Measurements from ENCODE around the gene MEG3.

The MEG3 gene

DNA sequence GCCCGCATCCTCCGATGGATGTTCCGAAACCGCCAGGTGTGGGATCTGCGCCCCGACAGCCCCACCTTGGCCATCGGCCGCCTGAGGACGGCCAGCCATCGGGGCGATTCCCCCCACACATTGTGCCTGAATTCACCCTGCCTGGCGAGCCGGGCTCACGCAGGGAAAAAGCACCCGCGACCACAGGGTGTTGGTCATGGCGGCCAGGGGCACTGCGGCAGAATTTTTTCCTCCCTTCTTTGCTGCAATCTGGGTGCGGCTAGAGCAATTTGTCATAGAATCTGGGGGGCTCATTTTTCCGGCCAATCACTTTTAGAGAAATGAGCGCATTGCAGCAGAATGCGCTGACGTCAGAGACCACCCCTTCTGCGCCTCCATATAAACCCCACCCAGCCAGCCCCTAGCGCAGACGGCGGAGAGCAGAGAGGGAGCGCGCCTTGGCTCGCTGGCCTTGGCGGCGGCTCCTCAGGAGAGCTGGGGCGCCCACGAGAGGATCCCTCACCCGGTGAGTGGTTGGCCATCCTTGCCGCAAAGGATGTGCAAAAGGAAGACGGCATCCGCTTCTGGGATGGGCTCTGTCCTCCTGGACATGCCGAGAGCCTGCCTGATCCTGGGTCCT, at the start of gene MEG3:
Gene MEG3 (plus strand): TSS at position 406 of the 619 bp plus-strand sequence.
- peak; percentile 88 for DNase-seq

- no peak for DNase-seq
Measured at GRCh38 chr14:100776681-100777365, 49.1 kb upstream of the MEG3 start.

DNA sequence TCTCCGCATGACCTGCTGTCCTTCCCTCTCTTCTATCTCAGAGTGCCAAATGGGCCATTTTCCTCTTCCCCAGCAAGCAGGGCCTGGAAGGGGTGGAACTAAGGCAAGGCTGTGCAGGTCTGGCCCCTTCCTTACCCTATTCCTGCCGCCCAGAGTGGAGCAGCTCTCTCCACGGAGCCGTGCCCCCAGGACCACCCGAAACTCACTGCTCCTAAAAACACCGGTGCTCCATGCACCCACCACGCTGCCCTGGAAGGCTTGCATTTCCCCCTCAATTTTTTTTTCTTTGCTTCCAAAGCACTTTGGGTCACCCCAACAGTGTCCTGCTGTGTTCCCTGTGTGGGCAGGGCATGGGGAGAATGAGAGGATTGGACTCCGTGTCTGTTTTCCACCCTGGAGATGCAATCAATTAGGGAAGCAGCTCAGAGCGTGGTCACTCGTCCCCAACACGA, 48.5 kb upstream of the MEG3 start:
- DNase-seq: no peak

DNA sequence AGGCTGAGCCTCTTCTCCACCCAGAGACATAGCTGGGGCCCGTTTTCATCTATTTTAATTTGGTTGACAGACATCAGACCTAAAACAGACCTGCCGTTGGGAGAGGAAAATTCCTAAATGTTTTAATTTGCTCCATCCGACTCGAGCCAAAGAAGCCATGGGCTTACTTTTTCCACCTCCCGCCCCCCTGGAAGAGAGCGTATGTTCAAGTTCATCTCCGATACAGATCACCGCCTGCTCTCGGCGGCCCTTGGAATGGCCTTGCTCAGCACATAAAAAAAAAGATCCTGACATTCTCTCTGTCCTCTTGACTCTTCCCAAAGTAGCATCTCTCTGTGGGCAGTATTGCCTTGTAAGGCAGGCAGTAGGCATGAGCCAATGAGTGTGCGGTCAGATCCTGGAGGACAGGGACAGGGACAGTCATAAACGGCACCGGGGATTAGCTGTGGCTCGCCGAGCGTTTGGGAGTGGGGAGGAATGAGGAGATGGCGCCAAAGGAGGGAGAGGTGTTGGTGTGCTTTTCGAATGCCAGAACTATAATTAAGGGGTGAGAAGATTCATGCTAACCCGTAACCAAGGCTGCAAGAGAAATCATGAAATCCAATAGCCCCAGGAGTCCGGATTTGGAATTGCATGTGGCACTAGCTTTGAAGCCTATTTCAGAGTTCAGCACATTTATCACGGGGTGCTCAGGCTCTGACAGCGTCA, 47.9 kb upstream of the MEG3 start:
- DNase-seq: no peak

- DNase-seq: no peak
Measured at GRCh38 chr14:100778526-100778882, 47.4 kb upstream of the MEG3 start.

DNA sequence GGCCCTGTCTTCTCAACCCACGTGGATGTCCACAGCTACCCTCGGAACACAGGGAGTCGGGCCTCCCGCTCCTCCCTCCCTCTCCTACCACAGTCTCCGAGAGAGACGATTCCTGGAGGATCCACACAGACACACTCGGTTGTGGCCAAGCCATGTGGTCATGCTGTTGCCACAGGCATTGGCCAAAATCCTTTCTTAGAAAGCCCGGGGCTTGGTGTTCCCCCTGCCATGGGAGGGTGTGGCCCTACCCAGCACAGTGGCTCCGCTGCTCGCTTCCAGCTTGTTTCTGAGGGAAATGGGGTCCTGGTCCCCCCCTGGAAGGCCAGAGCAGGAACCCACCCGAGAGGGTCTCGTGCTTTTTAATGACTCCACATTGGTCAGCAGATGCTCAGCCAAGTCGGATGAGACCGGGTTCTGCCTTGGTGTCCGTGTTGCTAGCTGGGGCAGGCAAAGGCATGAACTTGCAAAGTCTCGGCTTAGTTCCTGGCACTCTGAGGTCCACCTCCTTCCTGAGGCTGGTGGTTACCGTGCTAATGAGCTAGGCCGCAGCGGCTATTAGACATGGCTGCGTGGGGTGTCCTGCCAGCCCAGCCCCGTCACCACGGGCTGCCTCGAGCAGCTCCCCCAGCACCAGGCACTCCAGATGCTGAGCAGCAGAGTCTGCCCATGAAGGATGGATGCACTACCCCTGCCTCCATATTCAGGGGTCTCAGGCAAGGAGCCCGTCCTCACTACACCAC, 46.8 kb upstream of the MEG3 start:
- no peak for DNase-seq

DNA sequence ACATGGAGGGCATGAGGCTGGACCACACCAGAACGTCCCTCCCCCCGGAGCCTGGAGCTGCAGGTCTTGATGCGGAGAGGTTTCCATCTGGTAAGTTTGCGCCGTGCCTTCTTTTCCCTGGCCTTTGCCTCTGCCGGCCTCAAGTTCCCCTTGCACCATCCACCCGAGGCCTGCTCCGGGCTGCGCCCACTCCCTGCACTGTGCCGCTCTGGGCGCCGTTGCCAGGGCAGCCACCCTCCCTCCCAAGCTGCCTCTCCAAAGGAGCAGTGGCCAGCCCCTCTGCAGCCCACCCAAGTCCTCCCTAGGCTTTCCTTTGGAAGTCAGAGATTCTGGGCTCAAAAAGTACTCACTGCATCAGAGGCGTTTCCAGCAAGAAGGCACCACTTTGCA, 46.2 kb upstream of the MEG3 start:
- no peak for DNase-seq

GRCh38 chr14:100780246-100780645, 45.7 kb upstream of the MEG3 start:
- no peak for DNase-seq

DNA sequence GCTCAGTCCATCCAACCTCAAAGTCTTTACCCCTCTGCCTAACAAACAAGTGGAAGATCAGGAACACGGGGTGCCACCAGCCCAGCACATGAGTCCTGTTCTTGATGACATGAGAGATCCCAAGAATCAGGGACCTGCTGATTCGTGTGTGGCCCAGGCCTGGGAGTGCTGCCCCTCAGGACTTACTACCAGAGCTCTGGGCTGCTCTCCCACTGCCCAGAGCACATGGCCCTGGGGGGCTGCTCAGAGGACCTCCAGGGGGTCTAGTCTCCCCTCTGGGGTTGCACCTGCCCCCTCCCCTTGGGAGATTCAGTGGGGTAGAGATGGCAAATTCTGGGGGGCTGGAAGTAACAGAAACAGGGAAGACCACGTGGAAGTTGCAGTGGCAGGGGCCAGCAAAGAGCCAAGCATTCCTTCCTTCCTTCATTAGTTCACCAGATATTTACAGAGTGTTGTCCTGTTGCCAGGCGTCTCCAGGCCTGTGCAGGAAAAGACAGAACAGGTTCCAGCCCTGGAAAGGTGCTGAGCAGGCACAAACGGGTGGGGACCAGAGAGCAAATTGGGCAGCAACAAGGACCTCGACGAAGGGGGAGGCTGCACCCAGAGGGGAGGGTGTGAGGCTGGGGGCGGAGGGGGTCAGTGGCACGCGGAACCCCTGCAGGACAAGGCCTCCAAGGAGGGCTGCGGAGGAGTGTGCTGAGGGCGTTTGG, 45.1 kb upstream of the MEG3 start:
- peak; percentile 1 for DNase-seq

DNA sequence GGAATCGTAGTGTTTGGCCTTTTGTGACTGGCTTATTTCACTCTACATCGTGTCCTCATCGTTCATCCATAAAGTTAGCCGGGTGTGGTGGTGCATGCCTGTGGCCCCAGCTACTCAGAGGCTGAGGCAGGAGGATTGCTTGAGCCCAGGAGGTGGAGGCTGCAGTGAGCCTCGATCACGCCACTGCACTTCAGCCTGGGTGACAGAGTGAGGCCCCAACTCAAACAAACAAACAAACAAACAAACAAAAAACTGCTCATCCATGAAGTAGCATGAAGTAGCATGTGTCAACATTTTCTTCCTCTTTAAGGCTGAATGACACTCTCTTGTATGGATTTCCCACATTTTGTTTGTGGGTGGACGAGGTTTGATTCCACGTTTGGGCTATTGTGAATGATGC, 44.0 kb upstream of the MEG3 start:
- peak; percentile 1 for DNase-seq

DNA sequence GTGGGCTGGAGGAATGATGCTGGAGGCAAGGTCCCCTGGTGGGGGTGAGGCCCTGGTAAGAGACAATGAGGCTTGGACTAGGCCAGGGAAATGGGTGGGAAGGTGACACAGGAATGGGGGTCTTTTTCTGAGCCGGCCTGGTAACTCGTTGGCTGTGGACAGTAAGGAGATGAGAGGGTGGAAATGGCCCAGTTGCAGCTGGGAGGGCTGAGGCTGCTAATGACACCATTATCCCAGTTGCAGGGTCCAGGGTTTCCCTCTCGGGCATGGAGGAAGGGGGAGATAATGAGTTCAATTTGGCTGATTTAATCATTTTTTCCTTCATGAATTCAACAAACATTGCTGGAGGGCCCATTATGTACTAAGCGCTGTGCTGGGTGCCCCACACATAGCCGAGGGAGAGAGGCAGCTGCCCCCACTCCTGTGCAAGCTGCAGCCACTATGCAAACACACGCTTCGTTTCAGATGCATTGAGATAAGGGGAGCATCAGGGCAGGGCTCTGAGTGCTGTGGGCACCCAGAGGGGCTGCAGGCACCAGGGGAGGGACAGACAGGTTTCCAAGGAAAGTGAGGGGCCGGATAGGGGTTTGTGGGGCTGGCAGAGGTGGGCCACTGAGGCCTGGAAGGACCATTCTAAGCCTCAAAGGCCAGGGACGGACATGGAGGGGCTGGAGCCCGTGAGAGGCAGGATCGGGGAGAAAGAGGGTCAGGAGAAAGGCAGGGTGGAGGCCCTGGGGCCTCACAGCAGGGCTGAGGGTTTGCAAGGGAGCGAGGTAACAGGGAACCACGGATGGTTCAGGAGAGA, 43.2 kb upstream of the MEG3 start:
- peak; percentile 61 for DNase-seq

DNA sequence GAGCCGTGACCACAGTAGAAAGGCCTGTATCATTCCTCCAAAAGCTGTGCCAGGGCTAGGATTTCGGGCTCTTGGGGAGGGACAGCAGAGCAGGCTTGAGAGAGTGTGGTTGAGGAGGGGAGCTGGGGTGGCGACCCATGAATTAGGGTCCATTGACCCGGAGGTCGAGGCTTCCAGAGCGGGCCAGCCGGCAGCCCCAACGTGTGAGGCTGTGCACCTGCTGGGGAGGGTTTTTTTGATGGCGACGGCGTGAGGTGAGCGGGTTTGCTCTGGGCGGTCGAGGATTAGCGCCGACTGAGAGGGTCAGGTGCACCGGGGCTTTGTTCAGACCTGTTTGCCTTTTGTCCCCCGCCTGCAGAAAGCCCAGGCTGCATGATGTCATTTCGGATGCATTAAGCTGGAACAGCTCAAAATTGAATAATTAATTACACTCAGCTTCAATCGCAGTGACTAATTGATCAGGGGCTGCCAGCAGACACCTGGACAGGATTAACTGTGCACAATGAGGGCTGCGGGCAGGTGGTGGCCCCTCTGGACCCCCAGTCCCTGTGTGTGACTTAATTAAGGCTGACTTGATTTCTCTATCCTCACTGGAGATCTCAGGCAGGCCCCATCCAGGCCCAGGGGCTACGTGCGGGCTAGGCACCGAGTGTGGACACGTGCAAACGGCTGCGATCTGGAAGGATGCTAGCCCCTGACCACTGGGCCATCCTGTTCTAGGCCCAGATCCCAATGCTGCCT, 42.1 kb upstream of the MEG3 start:
- peak; percentile 43 for DNase-seq

DNA sequence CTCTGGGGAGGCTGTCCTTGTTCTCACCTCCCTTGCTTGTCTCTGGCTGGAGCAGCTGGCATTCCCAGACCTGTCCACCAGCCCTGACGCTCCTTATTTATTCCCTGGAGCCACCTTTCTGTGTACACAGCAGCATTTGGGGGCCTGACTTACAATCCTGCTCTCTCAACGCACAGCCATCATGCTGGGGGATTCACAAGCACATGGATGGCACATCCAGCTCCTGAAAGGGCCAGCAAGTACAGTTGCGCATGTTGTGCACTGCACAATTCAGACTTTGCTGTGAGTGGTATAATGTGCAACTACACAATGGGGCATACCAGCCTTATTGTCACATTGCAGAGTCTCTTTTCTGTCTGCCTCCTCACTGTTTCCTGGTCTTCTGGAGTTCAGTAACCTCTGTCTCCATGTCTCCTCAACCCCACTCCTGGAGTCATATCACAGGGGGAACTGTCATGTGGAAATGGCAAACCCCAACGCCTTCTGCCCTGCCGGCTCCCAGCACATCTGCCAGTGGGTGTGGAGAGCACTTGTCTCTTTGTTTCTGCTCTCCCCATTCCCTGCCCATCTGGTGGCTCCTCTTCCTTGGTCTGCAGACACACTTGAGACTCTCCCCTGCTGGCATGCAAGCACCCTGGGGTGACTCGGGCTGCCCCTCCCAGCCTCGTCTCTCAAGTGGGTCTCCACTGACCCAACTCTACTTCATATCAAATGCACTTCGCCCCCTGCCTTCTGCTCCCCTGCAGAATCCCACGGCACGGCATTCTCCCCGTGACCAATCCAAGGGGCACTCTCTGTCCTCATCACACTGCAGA, 41.2 kb upstream of the MEG3 start:
- peak; percentile 8 for DNase-seq

DNA sequence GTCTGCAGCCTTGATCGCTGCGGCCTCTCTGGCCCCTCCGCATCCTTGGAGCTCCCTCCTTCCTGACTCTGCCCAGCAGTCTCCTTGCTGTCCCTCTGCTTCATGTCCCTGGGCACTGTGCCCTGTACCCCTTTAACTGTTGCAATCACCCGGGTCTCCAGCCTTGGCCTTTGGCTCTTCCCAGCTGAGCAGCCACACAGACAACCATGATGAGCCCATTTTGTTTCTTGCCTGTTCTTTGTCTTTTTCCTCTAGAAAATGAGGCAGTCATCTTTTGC, 40.6 kb upstream of the MEG3 start:
- DNase-seq: peak; percentile 2

DNA sequence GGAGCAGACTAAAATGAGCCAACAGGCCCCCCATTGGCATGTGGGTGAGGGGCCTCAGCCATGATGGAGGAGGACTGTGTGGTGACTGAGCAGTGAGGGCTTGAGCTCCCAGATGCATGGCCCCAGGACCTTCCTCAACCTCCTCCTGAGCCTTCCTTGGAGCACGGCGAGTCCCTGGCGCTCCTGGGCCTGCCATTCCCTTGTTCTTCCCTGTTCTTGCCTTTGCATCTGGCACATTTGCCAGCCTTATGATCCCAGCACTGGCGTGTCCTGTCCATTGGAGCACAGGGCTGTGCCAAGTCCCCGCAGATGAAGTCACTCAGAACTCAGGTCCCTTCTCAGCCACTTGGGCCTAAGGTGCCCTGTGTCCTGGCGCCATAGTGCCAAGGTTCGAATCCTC, 40.3 kb upstream of the MEG3 start:
- no peak for DNase-seq

- DNase-seq: peak; percentile 28
Measured at GRCh38 chr14:100786131-100786530, 39.8 kb upstream of the MEG3 start.

DNA sequence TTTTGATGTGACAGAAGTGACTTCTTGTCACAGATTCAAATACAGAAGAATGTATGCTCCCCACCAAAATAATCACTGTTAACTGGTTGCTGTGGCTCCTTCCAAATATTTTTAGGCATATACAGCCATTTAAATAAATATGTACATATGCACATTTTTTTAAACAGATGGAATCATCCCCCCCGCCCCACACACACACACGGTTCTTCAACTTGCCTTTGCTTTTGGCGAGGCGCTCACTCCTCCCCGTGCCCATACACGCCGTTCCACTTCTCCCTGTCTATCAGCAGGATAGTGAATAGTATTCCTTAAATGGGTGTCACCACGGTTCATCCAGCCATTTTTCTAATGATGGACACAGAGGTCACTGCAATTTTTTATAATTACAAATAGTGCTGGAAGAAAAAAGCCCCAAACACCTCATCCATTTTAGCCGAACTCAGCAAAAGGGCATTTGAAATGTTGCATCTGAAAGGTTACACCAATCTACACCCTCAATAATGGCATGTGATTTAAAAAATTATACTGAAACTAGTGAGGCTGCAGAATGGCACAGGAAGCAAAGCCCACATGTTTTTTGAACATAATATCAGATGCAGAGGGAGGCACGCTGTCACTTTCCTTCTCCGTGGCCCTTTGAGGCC, 39.2 kb upstream of the MEG3 start:
- peak; percentile 1 for DNase-seq

- peak; percentile 1 for DNase-seq
Measured at GRCh38 chr14:100787659-100788058, 38.3 kb upstream of the MEG3 start.

DNA sequence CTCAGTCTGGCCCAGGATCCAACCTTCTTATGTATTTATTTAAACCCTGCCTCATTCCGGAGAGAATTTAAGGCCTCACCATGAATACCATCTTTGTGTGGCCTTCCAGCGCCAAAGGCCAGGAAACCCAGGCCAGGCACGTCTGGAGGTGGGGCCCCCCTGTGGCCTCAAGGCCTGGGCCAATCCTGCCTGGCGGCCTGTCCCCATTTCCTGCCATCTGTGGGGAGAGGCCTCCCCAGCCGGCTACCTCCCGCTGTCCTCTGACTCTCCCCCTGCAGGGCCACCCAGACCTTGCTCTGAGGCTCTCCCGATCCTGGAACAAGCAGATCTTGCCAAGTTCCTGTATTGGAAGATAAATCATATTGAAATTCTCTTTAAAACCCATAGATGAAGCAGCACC, 37.4 kb upstream of the MEG3 start:
- peak; percentile 2 for DNase-seq

GRCh38 chr14:100788942-100789341, 37.0 kb upstream of the MEG3 start:
- DNase-seq: peak; percentile 1
